Measurements from ENCODE around the gene MAD1L1. TPM values are rescaled to one million over a fixed set of nuclear protein-coding genes. Genes with fewer than 3 reads are reported as not detected.

Gene MAD1L1
- total and polyA plus RNA-seq, 7 experiments from 2014 or later = 112 to 314 (median 136) TPM

DNA sequence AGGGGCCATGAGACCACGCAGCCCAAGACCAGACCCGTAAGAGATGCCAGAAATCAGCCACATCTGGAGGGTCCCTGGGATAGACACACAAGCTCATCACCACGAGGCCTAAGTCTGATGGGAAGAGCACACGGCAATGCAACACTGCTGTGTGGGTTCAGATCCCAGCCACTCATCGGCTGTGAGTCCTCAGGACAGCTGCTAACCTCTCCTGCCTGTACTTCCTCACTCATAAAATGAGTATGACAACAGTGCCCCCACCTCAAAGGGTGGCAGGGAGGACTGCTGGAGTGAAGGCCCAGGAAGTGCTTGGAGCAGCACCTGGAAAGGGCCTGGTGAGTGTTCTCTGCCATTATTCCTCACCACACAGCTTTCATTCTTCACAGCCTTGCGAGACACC lies 60.9 kb downstream of the MAD1L1 start:
- no peak overlapping the region for H3K27ac ChIP-seq (ENCODE audit: low read depth, low read length)
- no peaks in the 10 kb centered on the region for H3K9me3 Mint-ChIP-seq
- POLR2A ChIA-PET = interaction anchor here (0.7 kb wide), 1 partner anchor 658 kb away, joined by 4 read pairs; no protein-coding TSS in a partner anchor
- no peaks in the 10 kb centered on the region for H3K9me3 ChIP-seq (ENCODE audit: control insufficient read depth in 2 of 3, low read length in 3 of 3)
- peaks cover 0 to 11% (median 3%) of the 10 kb centered on the region in 7 donors for H3K4me1 Mint-ChIP-seq
- H3K4me1 ChIP-seq (ENCODE audit: control insufficient read depth in 2 of 2, insufficient read depth in 2 of 2, low read length in 2 of 2) = no peaks in the 10 kb centered on the region
- H3K36me3 ChIP-seq (ENCODE audit: control insufficient read depth in 2 of 3, insufficient read depth in 3 of 3, low read length in 3 of 3) = peaks cover 0 to 10% (median 0%) of the 10 kb centered on the region in 3 experiments
- H3K27ac Mint-ChIP-seq = no peak overlapping the region
- no peak for DNase-seq
- CTCF ChIA-PET = no interaction called here
- H3K36me3 Mint-ChIP-seq = peaks cover 0 to 44% (median 14%) of the 10 kb centered on the region in 5 donors
- H3K27me3 Mint-ChIP-seq = no peaks in the 10 kb centered on the region
- no peak for ATAC-seq
- intact Hi-C loops (cut with micrococcal nuclease) = no loop called here
- no peaks in the 10 kb centered on the region for H3K27me3 ChIP-seq (ENCODE audit: control insufficient read depth in 2 of 2, insufficient read depth in 2 of 2, low read length in 2 of 2)
- H3K4me3 ChIP-seq (ENCODE audit: low read length) = no peak overlapping the region
- H3K4me3 Mint-ChIP-seq = no peak overlapping the region

DNA sequence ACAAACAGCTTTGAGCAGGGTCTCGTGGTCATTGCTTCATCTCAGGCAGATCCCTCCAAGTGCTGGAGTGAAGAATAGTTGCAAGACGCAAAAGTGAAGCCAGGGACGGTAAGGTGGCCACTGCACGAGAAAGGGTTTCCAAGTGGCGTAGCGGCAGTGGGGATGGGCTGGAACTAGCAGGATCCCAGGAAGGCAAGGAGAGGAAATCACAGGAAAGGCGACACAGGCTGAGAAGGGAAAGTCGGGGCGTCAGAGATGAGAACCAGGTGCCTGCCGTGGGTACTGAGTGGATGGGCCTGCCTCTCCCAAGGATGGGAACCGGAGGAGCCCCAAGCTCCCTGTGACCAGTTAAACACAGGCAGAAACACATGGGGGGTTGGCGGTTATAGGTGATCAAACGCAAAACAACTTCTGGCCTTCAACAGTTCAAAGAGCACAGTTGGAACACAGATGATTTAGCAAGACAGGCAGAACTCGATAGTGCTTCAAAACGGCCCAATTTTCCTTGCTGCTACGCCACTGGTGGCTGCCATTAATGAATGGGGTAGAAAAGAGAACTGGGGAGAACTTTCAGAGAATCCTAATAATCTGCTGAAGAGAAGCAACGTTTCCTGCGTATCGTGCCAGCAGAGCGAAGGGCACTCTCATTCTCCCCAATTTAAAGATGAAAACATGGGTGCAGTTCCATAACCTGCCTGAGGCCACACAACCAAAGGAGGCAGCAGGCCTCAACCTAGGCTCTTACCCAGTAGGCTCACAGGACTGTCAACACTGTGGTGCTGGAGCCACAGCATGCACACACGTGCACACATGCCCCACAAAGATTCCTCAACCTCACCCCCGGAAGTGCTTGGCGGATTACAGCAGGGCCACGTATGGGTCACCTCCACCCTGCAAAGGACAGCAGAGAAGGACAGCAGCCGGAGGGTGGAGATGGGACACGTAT lies 61.9 kb downstream of the MAD1L1 start:
- Histone ChIP-seq H3K4me3 (ENCODE audit: low read length) (no peak overlapping the region), H3K9me3 (ENCODE audit: control insufficient read depth in 2 of 3, low read length in 3 of 3) (no peaks in the 10 kb centered on the region), H3K36me3 (ENCODE audit: control insufficient read depth in 2 of 3, insufficient read depth in 3 of 3, low read length in 3 of 3) (peaks cover 0 to 14% (median 0%) of the 10 kb centered on the region in 3 experiments), H3K27me3 (ENCODE audit: control insufficient read depth in 2 of 2, insufficient read depth in 2 of 2, low read length in 2 of 2) (no peaks in the 10 kb centered on the region), H3K4me1 (ENCODE audit: control insufficient read depth in 2 of 2, insufficient read depth in 2 of 2, low read length in 2 of 2) (no peaks in the 10 kb centered on the region), H3K27ac (ENCODE audit: low read depth, low read length) (no peak overlapping the region)
- intact Hi-C loops (cut with micrococcal nuclease) = no loop called here
- ChIA-PET POLR2A (interaction anchor here (0.5 kb wide), 1 partner anchor 110 kb away, joined by 3 read pairs; no protein-coding TSS in a partner anchor), CTCF (no interaction called here)
- H3K4me1 Mint-ChIP-seq = peaks cover 0 to 11% (median 3%) of the 10 kb centered on the region in 7 donors
- H3K27me3 Mint-ChIP-seq = no peaks in the 10 kb centered on the region
- H3K36me3 Mint-ChIP-seq = peaks cover 0 to 45% (median 14%) of the 10 kb centered on the region in 5 donors
- H3K4me3 Mint-ChIP-seq = no peak overlapping the region
- no peaks in the 10 kb centered on the region for H3K9me3 Mint-ChIP-seq
- ATAC-seq = no peak
- DNase-seq = no peak
- H3K27ac Mint-ChIP-seq = no peak overlapping the region

DNA sequence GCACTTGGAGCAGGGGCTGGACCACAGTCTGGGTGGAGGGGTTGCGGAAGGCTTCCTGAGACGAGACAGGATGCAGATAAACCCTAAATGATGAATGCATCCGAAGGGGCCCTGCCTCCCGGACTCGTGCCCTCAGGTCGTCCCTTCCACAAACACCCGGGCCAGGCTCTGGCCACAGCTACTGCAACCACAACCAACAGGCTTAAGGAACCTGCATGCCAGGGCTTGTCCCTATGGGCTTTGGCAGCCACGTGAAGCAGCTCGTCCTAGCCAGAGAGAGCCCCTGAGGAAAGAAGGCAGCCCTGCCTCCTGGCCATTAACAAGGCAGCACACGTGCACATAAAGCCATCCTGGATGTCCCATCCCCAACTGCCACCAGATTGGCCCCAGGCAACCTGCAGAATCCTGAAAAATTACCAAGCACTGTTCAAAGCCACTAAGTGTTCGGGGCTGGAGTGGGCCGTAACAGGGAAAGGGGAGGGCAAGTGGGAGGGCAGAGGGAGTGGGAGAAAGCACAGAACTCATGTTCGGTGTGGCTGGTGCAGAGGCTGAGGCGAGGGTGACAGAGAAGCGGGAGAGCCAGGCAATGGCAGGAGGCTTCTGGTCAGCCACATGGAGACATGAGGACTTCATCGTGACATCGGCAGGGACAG lies 62.7 kb downstream of the MAD1L1 start:
- H3K27me3 ChIP-seq (ENCODE audit: control insufficient read depth in 2 of 2, insufficient read depth in 2 of 2, low read length in 2 of 2) = no peaks in the 10 kb centered on the region
- Mint-ChIP-seq H3K4me1 (peaks cover 0 to 11% (median 3%) of the 10 kb centered on the region in 7 donors), H3K4me3 (no peak overlapping the region), H3K27me3 (no peaks in the 10 kb centered on the region), H3K27ac (no peak overlapping the region), H3K9me3 (no peaks in the 10 kb centered on the region), H3K36me3 (peaks cover 0 to 44% (median 8%) of the 10 kb centered on the region in 5 donors)
- H3K27ac ChIP-seq (ENCODE audit: low read depth, low read length) = no peak overlapping the region
- POLR2A ChIA-PET = interaction anchor here (0.5 kb wide), 1 partner anchor 110 kb away, joined by 3 read pairs; no protein-coding TSS in a partner anchor
- intact Hi-C loops (cut with micrococcal nuclease) = no loop called here
- H3K4me3 ChIP-seq (ENCODE audit: low read length) = no peak overlapping the region
- H3K36me3 ChIP-seq (ENCODE audit: control insufficient read depth in 2 of 3, insufficient read depth in 3 of 3, low read length in 3 of 3) = peaks cover 0 to 21% (median 0%) of the 10 kb centered on the region in 3 experiments
- H3K4me1 ChIP-seq (ENCODE audit: control insufficient read depth in 2 of 2, insufficient read depth in 2 of 2, low read length in 2 of 2) = no peaks in the 10 kb centered on the region
- DNase-seq (no peak), ATAC-seq (no peak)
- CTCF ChIA-PET = no interaction called here
- H3K9me3 ChIP-seq (ENCODE audit: control insufficient read depth in 2 of 3, low read length in 3 of 3) = no peaks in the 10 kb centered on the region

DNA sequence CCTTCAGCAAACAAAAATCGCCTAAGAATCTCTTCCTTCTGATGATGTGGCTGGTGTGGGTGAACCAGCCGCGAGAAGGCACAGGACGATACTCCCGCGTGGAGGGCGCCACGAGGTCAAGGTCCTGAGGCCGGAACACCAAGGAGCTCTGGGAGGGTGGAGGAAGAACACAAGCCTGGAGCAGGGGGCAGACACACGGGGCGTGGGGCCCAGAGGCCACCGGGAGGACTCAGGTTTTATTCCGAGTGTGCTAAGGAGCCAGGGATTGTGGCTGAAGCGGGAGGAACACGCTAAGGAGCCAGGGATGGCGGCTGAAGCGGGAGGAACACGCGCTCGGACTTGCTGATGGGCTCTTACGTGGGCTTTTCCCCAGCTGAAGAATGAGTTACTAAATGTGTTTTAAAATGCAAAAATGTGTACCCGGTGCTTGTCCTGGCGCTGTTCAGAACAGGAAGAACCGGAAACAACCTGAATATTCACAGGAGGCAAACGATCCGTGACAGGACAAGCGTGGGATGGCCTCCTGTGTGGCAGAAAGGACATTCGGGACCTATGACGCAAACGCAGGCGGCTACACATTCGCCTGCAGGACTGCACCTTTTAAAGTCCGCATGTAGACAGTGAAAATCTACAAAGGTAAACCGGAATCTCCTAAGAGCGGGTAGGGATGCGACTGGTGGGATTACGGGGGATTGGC lies 64.0 kb downstream of the MAD1L1 start:
- intact Hi-C loops (cut with micrococcal nuclease) = no loop called here
- CTCF ChIA-PET = no interaction called here
- peaks cover 0 to 40% (median 0%) of the 10 kb centered on the region in 5 donors for H3K36me3 Mint-ChIP-seq
- H3K9me3 ChIP-seq (ENCODE audit: control insufficient read depth in 2 of 3, low read length in 3 of 3) = no peaks in the 10 kb centered on the region
- H3K27ac Mint-ChIP-seq = peak overlapping the region in 1 of 9 donors; percentile 46
- no peak overlapping the region for H3K4me3 ChIP-seq (ENCODE audit: low read length)
- H3K27me3 Mint-ChIP-seq = no peaks in the 10 kb centered on the region
- no peaks in the 10 kb centered on the region for H3K27me3 ChIP-seq (ENCODE audit: control insufficient read depth in 2 of 2, insufficient read depth in 2 of 2, low read length in 2 of 2)
- no peaks in the 10 kb centered on the region for H3K4me1 ChIP-seq (ENCODE audit: control insufficient read depth in 2 of 2, insufficient read depth in 2 of 2, low read length in 2 of 2)
- H3K4me3 Mint-ChIP-seq = no peak overlapping the region
- H3K4me1 Mint-ChIP-seq = peaks cover 0 to 6% (median 3%) of the 10 kb centered on the region in 7 donors
- H3K9me3 Mint-ChIP-seq = no peaks in the 10 kb centered on the region
- ATAC-seq (no peak), DNase-seq (no peak)
- peaks cover 0 to 11% (median 0%) of the 10 kb centered on the region in 3 experiments for H3K36me3 ChIP-seq (ENCODE audit: control insufficient read depth in 2 of 3, insufficient read depth in 3 of 3, low read length in 3 of 3)
- POLR2A ChIA-PET = no interaction called here
- H3K27ac ChIP-seq (ENCODE audit: low read depth, low read length) = no peak overlapping the region

DNA sequence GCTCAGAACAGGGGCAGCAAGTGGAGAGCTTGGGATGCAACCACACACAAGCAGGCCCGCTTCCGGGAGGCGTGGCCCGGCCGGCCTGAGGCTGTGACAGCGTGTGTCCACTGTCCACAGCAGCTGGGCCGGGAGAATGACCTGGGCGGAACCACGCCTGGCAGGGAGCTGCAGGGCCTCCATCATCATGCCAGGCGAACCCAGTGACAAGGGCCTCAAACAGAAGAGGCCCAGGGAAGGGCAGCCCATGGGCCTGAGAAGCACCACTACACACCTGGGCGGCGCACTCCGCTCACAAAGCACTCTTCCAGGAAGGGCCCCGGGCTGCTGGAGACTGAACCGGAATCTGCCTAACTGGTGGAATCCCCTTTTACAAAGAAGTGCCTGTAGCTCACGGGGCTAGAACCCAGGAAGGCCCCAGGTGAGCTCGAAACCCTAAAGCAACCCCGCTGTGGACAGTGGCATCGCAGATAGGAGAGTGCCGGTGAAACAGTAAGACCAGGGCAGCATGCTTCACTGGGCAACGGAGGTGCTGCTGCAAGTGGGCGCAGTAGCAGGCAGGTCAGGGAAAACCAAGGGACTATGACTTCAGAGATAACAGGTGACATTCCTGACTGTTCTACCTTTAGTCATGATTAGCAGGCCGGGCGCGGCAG lies 66.0 kb downstream of the MAD1L1 start:
- H3K4me3 ChIP-seq (ENCODE audit: low read length) = no peak overlapping the region
- Mint-ChIP-seq H3K27me3 (no peaks in the 10 kb centered on the region), H3K9me3 (no peaks in the 10 kb centered on the region), H3K36me3 (peaks cover 0 to 40% (median 4%) of the 10 kb centered on the region in 5 donors), H3K4me1 (peaks cover 0 to 6% (median 4%) of the 10 kb centered on the region in 7 donors), H3K27ac (no peak overlapping the region), H3K4me3 (no peak overlapping the region)
- no peak for ATAC-seq
- peaks cover 0 to 11% (median 0%) of the 10 kb centered on the region in 3 experiments for H3K36me3 ChIP-seq (ENCODE audit: control insufficient read depth in 2 of 3, insufficient read depth in 3 of 3, low read length in 3 of 3)
- DNase-seq = no peak
- H3K27ac ChIP-seq (ENCODE audit: low read depth, low read length) = no peak overlapping the region
- H3K9me3 ChIP-seq (ENCODE audit: control insufficient read depth in 2 of 3, low read length in 3 of 3) = no peaks in the 10 kb centered on the region
- intact Hi-C loops (cut with micrococcal nuclease) = no loop called here
- H3K27me3 ChIP-seq (ENCODE audit: control insufficient read depth in 2 of 2, insufficient read depth in 2 of 2, low read length in 2 of 2) = no peaks in the 10 kb centered on the region
- no peaks in the 10 kb centered on the region for H3K4me1 ChIP-seq (ENCODE audit: control insufficient read depth in 2 of 2, insufficient read depth in 2 of 2, low read length in 2 of 2)
- ChIA-PET POLR2A (no interaction called here), CTCF (no interaction called here)
